ENCODE measurements around the gene NFIX.

Gene NFIX

DNA sequence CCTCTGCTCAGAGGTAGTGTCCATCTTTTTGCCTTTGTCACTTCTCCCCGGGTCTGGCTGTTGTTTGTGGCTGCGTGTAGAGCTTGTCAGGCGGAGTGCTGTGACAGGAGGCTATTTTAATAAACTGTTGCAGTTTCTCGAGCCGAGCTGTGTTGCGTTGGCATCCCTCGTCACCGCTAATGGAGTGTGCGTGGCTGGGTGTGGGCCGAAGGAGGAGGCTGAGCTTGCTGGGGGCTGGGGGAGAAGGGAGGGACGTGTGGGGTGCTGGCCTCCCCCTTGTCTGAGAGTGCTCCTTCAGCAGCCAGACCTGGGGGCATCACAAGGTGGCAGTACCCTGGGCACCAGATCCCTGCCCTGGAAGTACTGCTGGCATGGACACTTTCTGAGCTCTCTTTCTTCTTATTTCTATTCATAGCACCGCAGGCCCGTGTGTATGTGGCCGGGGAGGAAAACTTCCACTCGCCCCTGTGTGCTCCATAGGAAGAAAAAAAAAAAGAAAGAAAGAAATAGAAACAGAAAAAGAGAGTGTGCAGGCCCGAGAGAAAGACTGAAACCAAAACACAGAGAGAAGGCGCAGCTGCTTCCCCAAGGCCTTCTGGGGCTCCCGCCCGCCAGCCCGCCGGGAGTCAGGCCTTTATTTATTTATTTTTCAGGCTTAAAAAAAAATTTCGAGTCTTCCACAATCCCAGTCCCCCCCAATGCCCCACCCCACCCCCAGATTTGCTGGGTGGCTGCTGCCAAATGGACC, 27.0 kb downstream of the NFIX start:
- no peak for DNase-seq (ENCODE audit: low read depth)

DNA sequence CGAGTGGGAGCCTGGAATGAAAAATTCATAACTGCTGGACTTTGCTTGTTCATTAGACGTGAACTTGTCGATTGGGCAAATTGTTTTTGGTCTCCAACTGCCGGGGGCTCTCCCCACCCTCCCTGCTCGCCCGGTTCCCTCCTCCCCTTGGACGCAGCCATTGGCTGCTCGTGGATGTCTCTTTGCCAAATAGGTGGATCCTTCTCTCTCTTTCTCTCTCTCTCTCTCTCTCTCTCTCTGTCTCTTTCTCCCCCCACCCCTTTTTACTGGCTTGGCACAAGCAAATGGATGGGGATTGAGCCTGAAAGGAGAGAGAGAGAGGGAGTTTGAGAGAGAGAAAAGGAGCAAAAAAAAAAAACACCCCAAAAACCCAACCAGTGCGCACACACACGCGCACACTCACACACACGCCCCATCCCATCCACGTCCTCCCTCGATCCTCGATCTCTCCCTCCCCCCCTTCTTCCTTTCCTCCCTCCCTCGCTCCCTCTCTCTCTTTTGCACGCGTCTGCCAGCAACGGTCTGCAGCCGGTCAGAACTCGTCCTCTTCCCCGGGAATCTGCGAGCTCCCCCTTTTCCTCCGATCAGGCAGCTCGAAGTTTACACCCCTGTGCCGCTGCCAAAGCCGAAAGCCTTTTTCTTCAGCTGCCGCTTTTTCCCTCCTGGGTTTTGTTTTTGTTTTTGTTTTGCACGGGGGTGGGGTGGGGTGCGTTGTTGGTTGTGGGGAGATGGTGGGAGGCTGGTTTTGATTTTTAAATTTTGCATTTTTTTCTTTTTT, 27.8 kb downstream of the NFIX start:
- no peak for DNase-seq (ENCODE audit: low read depth)

DNA sequence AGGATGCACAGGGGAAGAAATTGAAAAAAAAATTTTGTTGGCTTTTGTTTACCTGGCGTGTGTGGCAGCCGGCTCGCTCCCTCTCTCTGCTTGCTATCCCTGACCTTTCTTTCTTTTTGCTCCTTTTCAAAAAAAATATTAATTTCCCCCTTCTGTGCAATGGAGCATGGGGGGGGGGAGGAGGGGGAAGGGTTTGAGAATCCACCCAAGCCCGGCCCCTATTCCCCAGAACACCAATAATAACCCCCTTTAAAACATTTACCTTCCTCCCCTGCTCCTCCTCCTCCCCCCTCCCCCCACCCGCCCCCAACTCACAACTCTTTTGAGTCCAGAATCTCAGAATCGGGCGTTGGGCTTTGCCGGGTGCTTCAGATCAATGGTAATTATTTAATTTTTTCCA, 28.4 kb downstream of the NFIX start:
- DNase-seq (ENCODE audit: low read depth), result no peak

DNA sequence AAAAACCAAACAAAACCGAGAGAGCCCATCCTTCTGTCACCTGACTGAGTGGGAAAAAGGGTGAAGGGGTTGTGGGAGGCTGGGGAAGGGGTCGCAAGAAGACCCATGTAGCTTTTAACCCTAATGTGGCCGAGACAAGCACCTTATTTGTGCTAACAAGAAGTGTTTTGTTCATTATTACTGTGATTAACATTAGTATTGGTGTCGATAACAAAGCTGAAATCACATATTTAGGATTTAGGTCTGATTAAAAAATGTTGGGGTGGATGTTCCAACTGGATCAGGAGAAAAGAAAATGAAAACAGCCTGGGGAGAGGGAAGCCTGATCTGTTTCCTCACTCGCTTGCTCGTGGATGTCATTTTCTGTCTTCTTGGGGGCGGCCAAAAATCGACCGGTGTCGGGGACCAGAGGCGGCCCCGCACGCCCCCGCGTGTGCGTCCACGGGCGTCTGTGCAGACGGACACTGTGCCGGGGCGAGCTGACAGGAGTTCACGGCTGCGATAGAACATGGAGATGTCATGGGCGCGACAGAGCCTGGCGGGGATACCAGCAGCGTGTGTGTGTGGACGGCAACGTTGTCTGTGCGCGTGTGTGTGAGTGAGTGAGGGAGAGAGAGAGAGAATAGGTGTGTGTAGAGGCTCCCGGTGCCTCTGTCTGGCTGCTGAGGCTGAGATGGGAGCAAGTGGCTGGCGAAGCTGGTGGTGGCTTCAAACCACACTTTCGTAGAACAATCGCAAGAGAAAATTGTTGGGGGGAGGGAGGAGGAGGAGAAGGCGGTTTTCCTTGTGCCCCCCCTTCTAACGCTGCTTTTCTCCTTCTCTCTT, 29.1 kb downstream of the NFIX start:
- no peak for DNase-seq (ENCODE audit: low read depth)

DNA sequence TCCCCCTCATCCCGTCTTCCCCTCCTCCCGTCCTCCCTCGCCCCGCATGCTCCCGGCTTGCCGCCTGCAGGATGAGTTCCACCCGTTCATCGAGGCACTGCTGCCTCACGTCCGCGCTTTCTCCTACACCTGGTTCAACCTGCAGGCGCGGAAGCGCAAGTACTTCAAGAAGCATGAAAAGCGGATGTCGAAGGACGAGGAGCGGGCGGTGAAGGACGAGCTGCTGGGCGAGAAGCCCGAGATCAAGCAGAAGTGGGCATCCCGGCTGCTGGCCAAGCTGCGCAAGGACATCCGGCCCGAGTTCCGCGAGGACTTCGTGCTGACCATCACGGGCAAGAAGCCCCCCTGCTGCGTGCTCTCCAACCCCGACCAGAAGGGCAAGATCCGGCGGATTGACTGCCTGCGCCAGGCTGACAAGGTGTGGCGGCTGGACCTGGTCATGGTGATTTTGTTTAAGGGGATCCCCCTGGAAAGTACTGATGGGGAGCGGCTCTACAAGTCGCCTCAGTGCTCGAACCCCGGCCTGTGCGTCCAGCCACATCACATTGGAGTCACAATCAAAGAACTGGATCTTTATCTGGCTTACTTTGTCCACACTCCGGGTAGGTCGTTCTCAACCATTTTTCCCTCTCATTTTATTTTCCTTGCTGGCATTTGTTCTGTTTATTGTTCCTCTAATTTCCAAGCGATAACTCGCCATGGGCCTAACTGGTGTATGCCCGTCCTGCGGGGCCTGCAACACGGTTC, 29.8 kb downstream of the NFIX start:
- DNase-seq (ENCODE audit: low read depth), result no peak

DNA sequence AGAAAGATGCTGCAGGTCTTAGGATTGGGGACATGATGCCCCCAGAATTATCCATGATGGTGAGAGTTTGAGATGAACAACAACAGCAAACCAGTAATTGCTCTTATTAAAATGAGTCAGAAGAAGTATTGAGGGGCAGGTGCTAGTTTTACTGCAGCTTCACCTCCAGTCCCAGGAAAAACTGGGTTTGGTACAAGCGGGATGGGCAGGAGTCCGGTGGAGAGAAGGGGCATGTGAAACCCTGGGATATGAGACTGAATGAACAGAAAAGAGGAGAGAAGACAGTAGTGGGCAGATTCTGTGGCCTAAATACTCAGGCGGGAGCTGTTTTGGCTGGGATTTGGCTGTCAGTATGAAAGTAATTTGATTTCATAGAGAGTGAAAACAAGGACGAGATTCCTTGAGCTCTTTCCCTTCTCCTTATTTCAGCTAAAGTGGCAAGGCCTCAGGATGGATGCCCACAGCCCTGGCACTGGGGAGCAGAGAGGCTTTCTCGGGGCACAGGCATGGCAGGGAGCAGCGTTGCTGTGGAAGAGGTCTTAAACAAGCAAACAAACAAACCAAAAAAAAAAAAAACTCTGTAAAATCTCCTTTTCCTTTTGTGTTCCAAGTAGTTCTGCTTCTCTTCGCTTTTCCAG, 30.7 kb downstream of the NFIX start:
- no peak for DNase-seq (ENCODE audit: low read depth)

DNA sequence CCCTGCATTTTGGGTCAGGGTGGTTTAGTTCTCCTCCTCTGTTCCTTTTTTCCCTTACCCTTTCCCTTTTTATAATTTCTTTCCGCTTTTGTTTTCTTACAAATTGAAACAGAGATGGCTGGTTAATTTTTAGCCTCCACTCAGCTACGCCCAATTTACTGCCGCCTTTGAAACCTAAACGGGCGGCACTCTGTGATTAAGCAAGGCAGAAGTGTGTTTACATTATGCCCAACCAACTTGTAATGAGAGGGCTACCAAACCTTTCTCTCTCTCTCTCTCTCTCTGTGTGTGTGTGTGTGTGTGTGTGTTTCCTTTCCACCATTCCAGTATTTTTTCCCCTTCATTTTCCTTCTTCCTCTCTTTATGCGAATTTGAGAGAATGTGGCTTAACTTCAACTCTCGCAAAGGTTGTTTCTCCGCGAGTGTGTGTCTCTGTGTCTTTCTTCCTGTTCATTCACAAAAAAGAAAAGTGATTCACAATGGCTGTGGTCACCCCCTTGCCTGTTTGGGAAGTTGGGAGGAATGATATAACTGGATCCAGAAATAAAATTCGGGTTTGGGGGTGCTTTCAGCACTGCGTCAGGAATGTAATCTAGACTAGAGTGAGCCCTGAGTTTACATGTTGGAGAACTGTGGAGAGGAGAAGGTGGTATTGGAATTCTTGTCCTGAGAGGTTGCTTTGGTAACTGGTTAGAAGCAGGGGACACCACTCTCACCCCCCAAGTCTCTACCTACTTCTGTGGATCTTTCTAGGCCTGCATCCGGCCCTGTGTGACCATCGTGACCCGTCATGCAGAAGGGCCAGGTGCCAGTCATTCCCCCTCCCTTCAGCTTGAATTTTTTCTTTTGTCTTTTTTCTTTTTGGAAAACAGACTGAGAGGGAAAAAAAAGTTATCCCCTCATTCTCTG, 31.4 kb downstream of the NFIX start:
- no peak for DNase-seq (ENCODE audit: low read depth)

DNA sequence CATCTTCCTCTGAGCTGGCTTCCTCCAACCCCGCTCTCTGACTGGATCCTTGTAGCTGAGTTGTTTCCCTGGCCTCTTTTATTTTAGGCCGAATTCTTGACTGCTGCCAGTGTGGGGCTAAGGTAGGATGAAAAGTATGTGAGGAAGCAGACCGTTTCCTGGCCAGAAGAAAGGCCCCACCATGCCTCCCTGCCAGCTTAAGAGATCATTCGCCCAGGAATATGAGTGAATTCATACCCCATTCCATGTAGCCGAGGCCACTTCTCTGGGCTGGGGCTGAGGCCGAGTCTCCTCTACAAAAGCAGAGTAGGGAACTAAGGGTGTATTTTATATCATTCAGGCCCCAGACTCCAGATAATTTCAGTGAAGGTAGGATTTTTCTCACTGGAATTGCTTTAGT, 32.3 kb downstream of the NFIX start:
- DNase-seq (ENCODE audit: low read depth), result no peak

DNA sequence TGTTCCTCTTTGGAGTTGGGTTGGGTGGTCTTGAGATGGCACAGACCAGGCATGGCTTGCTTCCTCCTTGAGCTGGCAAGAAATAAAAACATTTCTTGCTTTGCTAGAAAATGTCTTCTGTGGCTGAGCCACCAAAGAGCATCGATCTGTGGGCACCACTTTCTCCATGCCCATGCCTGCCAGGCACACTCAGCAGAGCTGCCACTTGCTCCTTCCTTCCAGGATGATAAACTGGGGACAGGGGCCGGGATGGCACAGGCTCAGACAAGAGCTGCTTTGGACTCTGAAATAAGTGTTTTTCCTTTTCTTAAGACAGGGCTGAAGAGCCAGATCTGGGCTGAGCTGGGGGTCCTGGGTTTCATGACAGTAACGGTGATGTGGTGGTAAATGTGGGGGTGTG, 32.8 kb downstream of the NFIX start:
- no peak for DNase-seq (ENCODE audit: low read depth)

DNA sequence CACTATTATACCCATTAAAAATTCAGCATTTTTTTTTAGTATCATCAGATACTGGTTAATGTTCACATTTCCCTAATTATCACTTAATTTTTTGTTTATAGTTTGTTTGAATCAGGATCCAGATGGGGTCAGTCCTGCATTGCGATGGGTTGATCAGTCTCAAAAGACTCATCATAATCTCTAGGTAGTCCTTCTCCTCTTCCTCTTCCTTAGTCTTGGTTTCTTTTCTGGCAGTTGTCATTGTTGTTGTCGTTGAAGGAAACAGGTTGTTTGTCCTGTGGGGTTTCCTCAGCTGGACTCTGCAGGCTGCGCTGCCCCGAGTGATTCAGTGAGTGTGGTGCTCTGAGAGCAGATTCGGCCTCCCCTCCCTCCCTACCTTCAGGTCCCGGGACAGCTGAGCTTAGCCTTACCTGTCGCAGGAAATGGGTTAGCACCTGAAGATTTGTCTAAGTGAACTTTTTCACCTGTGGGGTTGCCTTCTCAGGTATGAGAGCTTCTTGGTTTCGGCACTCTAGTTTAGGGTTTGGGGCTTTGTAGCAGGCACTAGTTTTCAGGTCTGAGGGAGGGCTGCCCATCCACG, 34.1 kb downstream of the NFIX start:
- DNase-seq (ENCODE audit: low read depth), result no peak

DNA sequence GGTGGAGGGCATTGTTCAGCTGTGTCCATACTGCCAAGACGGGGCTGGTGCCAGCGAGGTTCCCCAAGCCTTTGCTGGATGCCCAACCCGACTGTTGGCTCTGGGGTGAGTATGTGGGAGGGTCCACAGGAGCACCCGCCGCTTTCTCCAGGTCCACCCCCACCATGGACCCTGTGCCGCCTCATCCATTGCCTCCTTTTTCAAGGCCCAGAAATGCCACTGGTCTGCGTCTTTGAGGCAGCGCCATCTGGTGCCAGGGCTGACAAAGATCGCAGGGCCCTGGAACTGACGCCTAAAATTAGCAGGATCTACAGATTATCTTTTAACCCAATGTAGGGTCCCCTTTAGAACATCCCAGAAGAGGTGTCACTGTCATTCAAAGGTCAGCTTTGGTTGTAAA, 34.6 kb downstream of the NFIX start:
- no peak for DNase-seq (ENCODE audit: low read depth)

DNA sequence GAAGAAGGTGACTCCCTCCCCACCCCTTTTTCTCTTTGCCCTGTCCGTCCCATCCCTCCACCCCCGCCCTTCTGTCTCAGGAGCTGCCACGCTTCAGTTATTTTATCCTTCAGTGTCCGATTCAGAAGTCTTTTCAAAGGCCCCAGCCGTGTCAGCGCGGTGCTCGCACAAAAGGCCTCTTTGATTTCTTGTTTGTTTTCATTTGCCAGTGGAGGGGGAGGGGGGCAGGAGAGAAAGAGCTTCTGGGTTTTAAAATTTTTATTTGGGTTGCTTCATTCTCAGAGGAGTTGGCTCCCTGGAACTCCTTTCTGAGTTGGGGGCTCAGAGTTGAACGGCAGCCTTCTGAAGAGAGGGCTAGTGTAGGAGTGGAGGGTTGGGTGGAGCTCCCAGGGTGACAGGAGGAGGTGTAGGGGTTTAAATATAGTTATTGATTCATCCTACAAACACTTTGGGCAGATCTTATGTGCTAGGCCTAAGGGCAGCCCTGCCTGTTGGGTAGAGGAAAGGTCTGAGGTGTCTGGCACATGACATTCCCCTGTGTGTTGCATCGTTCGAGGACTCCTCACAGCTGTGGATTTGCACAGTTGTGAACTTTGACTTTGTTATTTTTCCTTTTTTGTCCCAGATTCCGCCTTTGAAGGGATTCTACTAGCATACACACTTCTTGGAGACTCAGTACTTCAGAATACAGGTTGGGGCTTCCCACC, 36.8 kb downstream of the NFIX start:
- DNase-seq (ENCODE audit: low read depth), result no peak

DNA sequence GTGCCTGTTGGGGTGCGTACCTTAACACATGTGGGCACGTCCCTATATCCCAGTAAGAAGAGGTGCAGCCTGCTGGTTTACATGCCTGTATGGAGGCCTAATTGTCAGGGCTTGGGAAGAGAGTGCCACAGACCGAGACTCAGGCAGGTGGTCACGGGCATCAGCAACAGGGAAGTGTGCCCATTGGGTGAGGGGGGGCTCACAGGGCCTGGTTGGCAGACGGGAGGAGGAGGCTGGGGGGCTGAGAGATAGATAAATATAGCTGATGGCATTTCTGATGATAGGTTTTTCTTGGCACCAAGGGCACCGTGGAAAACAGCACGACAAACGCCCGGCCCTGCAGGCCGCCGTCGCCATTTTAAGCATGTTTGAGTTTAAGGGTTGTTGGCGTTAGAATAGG, 37.6 kb downstream of the NFIX start:
- no peak for DNase-seq (ENCODE audit: low read depth)

DNA sequence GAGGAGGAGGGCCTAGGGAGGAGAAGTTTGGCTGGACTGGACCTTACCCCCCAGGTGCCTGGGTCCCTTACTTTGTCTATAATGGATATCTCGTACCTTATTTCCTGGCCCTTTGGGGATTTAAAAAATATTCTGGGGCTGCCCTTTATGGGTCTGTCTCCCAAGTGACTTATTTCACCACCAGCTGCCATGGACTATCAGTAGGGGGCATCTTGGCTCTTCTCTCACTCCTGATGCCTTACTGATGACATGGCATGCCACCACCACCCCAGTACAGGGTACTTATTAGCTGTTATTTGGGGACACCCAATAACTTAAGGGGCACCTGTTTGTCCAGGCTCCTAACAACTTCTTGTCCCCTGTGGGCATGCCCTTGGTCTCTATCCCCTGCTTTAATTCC, 38.0 kb downstream of the NFIX start:
- DNase-seq (ENCODE audit: low read depth), result no peak

DNA sequence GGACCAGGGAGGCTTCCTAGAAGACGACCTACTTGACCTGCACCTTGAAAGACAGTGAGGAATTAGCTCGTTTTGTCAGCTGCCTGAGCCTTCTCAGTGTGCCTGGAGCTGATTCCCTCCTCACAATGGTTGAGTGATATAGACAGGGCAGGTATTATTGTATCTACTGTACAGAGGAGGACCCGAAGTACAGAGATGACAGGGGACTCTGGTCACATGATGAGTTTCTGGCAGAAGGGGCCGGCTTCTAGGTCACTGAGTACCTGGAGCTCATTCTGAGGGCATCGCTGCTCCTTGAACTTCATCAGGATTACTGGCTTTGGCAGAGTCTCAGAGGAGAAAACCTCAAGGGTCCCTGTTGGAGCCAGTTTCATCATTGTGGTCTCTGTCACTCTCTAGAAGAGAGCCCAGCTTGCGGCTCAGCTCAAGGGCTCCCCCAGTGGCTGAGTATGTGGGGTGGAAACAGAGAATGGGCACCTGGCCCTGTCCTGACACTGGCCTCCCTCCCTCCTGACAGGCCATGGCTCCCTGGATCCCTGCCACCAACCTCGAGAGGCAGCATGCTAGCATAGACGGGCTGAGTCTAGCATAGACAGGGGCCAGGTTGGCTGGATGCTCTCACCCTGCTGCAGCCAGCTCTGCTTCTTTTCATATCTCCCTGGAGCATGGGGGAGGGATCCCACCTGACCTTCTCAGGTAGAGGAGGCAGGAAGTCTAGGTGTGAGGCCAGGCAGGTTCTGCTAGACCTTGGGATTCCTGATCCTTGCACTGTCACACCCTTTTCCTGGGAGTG, 38.7 kb downstream of the NFIX start:
- DNase-seq (ENCODE audit: low read depth), result no peak

DNA sequence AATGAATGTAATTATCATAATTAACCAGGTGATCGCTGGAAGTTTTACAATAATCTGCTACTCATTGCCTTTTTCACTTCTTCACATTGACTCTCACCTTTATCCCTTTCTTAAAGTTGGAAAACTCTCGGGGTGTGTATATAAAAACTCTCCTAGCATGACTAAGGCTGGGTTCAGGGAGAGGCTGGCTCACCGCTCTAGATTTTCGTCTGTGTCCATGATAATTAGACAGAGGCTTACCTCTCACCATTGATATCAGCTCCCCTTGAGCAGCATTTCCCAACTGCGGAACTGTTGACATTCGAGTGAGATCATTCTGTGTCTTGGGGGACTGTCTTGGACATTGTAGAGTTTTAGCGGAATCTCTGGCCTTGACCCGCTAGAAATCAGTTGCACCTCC, 39.4 kb downstream of the NFIX start:
- DNase-seq (ENCODE audit: low read depth), result no peak

DNA sequence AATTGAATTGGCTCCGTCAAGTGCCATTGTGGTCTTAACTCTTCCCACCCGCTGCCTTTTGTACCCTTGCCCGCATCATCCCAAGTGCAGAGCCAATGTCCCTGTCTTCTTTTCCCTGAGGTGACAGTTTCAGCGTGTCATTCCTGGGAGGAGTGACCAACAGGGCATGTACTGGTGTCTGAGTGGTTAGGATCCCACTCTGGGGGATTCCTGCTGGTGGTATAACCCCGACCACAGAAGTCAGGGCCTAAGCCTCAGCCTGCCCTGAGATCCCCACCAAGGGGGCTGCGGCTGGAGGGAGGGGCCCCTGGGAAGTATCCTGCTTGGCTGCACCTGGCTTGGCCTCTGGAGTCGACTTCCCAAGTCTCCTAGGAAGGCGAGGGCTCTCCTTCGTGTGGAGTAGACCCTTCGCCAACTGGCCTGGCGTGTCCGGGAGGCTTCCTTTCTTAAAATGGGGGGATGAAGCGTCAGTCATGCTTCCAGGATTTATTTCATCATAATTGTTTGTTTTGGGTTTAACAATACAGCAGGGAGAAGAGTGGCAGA, 40.6 kb downstream of the NFIX start:
- no peak for DNase-seq (ENCODE audit: low read depth)

DNA sequence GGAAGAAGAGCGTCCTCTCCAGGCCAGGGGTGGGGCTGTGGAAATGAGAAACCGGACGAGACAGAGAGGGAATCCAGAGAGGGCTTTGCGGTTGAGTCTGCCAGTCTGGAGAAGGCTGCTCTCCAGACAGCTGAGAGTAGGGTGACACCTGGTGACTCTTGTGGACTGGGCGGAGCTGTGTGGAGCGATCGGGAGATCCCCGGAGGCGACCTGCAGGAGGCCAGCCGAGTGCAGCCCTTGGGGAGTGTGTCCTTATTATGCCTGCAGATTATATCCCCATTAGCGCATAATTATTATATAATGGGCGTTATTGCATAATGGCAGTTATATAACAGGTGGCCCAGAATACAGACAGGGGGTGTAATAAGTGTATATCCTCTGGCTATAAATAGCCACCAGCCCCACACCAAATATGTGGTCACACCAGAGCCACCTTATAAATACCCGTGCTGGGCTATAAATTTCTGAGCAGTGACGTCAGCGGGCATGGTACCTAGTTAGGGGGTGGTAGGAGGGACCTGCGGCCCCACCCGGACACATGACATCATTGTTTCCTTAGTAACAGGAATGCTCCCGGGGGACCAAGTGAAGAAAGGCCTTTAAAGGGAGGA, 41.2 kb downstream of the NFIX start:
- no peak for DNase-seq (ENCODE audit: low read depth)

Measured in stimulated activated CD8-positive, alpha-beta memory T cell treated with anti-CD3 and anti-CD28 coated beads, Interleukin-7, amount 100 ng/mL, for 24 hours (primary cell).